Glutamatergic neuron (in vitro differentiated cells): ENCODE results near the gene C1orf174. TPM values are rescaled to one million over a fixed set of nuclear protein-coding genes. Genes with fewer than 3 reads are reported as not detected.

Experiments
- DNase-seq: peaks from one replicate; pipeline ENCODE4 v3.0.0; 2022
- H3K27ac Mint-ChIP-seq: one replicate; pipeline ENCODE4 v1.8.0; 2020; ENCODE audit warnings: mild to moderate bottlenecking, mixed read lengths, inconsistent platforms; ENCODE audit not compliant: unreplicated experiment
- H3K27me3 Mint-ChIP-seq: one replicate; pipeline ENCODE4 v1.8.0; 2020; ENCODE audit warnings: mild to moderate bottlenecking, moderate library complexity, mixed read lengths, inconsistent platforms; ENCODE audit not compliant: unreplicated experiment
- H3K36me3 Mint-ChIP-seq: one replicate; pipeline ENCODE4 v1.8.0; 2020; ENCODE audit warnings: mild to moderate bottlenecking, mixed read lengths, inconsistent platforms; ENCODE audit not compliant: unreplicated experiment
- H3K4me1 Mint-ChIP-seq: one replicate; pipeline ENCODE4 v1.8.0; 2020; ENCODE audit warnings: mild to moderate bottlenecking, low read depth, mixed read lengths, inconsistent platforms; ENCODE audit not compliant: unreplicated experiment
- H3K4me3 Mint-ChIP-seq: one replicate; pipeline ENCODE4 v1.8.0; 2020; ENCODE audit warnings: mild to moderate bottlenecking, mixed read lengths, inconsistent platforms; ENCODE audit not compliant: unreplicated experiment
- H3K9me3 Mint-ChIP-seq: one replicate; pipeline ENCODE4 v1.8.0; 2020; ENCODE audit warnings: mild to moderate bottlenecking, moderate library complexity, mixed read lengths, inconsistent platforms; ENCODE audit not compliant: unreplicated experiment
- total RNA-seq: library from RNA; stranded (reverse); fragmentation: NEBNext Ultra II Directional; extraction: Animal tissue kit (Norgen Biotek cat#: 25700); gene quantifications from one replicate; pipeline ENCODE4 v1.2.1, GENCODE V29; 2021; ENCODE audit not compliant: unreplicated experiment
- TF ChIP-seq, protein P1 (sequence below): fragments of 200-600 bp; sonication (generic); IDR thresholded peaks from one replicate; pipeline ENCODE4 v1.5.0; 2021; ENCODE audit not compliant: partially characterized antibody, unreplicated experiment

C1orf174 gene
- total RNA-seq, 1 donor from 2014 or later = 16.9 TPM

DNA sequence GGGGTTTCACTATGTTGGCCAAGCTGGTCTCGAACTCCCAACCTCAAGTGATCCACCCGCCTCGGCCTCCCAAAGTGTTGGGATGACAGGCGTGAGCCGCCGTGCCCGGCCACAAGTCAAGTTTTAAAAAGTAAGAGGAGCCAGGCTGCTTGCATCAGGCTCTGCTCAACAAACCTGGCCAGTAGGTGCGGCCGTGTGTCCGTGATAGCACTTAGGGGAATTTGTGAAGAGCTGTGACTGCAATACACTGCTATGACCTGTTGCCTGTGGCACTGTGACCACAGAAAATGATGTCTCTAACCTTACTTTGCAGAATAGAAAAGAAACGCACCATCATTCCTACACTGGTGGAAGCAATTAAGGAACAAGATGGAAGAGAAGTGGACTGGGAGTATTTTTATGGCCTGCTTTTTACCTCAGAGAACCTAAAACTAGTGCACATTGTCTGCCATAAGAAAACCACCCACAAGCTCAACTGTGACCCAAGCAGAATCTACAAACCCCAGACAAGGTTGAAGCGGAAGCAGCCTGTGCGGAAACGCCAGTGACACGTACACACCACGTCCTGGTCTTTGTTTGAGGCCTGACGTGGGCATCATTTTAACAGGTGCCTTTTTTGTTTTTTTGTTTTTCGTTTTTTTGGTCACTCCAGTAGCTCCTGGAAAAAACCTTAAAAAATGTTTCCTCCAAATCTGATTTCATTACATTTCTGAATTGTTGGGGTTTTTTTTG is 16.7 kb downstream of the C1orf174 start:
- TF ChIP-seq, protein P1, sequence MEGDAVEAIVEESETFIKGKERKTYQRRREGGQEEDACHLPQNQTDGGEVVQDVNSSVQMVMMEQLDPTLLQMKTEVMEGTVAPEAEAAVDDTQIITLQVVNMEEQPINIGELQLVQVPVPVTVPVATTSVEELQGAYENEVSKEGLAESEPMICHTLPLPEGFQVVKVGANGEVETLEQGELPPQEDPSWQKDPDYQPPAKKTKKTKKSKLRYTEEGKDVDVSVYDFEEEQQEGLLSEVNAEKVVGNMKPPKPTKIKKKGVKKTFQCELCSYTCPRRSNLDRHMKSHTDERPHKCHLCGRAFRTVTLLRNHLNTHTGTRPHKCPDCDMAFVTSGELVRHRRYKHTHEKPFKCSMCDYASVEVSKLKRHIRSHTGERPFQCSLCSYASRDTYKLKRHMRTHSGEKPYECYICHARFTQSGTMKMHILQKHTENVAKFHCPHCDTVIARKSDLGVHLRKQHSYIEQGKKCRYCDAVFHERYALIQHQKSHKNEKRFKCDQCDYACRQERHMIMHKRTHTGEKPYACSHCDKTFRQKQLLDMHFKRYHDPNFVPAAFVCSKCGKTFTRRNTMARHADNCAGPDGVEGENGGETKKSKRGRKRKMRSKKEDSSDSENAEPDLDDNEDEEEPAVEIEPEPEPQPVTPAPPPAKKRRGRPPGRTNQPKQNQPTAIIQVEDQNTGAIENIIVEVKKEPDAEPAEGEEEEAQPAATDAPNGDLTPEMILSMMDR = no peak
- Mint-ChIP-seq H3K4me3 (no peak overlapping the region), H3K27me3 (peaks cover 6% of the 10 kb centered on the region), H3K9me3 (peaks cover 4% of the 10 kb centered on the region), H3K36me3 (peaks cover 19% of the 10 kb centered on the region), H3K4me1 (peaks cover 3% of the 10 kb centered on the region), H3K27ac (no peak overlapping the region)
- no peak for DNase-seq

DNA sequence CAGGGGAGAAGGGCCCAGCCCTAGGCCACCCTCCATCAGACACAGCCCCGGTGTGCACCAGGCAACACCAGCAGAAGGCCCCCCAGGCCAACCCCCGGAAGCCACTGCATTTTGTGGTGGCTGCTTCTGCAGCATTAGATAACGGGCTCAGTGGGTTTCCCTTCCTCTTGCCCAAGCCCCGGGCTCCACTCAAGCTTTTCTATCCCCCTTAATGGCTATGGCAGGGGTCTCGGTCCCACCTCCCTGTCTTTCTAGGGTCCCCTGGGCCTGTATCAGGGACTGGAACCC is 18.9 kb downstream of the C1orf174 start:
- TF ChIP-seq, protein P1 = no peak
- no peak for DNase-seq
- Mint-ChIP-seq H3K36me3 (peaks cover 19% of the 10 kb centered on the region), H3K27me3 (peaks cover 6% of the 10 kb centered on the region), H3K9me3 (peaks cover 4% of the 10 kb centered on the region), H3K4me1 (peaks cover 3% of the 10 kb centered on the region), H3K27ac (no peak overlapping the region), H3K4me3 (no peak overlapping the region)

DNA sequence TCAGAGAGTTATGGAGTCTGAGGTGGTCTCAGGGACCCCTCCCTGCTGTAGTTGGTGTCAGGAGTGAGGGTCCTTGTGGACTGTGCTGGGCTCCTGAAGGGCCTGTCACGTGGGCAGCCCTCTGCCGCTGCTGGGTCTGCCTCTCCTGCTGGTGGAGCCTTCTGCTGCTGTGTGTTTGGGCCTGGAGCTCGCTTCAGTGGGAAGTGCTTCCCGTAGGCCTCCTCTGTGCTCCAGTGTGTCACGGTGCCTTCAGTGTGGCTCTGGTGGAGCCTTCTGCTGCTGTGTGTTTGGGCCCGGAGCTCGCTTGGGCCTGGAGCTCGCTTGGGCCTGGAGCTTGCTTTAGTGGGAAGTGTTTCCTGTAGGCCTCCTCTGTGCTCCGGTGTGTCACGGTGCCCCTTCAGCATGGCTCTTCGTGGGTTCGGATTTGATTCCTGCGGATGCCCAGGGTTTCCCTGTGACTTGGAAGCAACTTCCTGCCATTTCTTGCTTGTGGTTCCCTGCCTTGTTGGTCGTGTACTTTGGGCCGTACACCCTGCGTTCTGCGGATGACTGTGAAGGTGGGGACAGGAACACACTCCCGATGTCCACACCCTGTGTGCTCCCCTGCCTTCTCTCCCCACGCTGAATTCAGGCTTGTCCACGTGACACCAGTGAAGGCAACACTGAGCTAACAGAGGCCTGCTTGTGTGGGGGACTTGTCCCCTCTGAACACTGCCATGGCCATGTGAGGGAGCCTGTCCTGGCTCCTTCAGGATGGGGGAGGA is 19.5 kb downstream of the C1orf174 start:
- Mint-ChIP-seq H3K4me3 (no peak overlapping the region), H3K27ac (no peak overlapping the region), H3K4me1 (peaks cover 3% of the 10 kb centered on the region), H3K9me3 (peaks cover 4% of the 10 kb centered on the region), H3K27me3 (peaks cover 6% of the 10 kb centered on the region), H3K36me3 (peaks cover 19% of the 10 kb centered on the region)
- DNase-seq = no peak
- TF ChIP-seq, protein P1 = no peak

DNA sequence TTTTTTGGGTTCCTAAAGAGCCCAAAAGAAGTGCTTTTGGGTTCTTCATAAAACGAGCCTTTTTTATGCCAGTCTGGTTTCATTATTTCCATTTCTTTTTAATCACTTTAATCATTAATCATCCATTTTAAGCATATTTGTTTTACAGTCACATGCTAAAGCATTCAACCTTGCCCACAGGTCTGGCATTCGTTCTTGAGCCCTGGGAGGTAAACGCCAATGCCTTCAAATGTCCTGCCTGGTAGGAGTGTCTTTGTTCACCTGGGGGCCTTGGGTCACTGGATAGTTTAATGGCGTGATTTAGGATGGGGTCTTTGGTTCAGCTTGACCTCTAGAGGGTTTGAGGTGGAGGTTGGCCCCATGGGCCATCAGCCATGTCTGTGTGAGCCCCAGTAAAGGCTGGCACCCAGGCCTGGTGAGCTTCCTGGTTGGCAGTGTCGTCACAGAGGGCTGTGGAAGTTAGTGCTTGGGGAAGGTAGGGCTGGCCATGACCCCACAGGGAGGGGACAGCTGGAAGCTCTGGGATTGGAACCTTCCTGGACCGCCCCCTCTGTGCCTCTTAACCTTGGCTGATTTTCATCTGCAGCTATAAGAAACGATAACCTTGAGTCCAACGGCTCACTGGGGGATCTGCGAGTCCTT is 20.2 kb downstream of the C1orf174 start:
- H3K27me3 Mint-ChIP-seq = peaks cover 7% of the 10 kb centered on the region
- peaks cover 19% of the 10 kb centered on the region for H3K36me3 Mint-ChIP-seq
- peaks cover 4% of the 10 kb centered on the region for H3K9me3 Mint-ChIP-seq
- no peak overlapping the region for H3K4me3 Mint-ChIP-seq
- DNase-seq = no peak
- TF ChIP-seq, protein P1 = no peak
- H3K4me1 Mint-ChIP-seq = peaks cover 2% of the 10 kb centered on the region
- no peak overlapping the region for H3K27ac Mint-ChIP-seq
